ENCODE data around the gene DOCK2.

DNA sequence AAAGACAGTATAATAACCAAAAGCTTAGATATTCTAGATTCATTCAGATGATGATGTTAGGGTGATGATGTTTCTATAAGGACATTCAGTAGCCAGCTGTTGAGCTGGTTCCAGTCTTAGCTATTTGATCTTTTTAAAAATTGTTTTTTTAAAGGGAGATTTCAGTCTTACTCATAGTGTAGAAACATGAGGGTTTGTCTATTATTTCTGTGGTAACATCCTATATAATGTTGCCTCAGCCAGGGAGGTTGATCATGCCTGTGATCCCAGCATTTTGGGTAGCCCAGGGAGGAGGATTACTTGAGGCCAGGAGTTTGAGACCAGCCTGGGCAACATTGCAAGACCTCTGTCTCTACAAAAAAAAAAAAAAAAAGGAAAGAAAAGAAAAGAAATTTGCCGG is 167.8 kb downstream of the DOCK2 start:
- TF ChIP-seq, protein P1, sequence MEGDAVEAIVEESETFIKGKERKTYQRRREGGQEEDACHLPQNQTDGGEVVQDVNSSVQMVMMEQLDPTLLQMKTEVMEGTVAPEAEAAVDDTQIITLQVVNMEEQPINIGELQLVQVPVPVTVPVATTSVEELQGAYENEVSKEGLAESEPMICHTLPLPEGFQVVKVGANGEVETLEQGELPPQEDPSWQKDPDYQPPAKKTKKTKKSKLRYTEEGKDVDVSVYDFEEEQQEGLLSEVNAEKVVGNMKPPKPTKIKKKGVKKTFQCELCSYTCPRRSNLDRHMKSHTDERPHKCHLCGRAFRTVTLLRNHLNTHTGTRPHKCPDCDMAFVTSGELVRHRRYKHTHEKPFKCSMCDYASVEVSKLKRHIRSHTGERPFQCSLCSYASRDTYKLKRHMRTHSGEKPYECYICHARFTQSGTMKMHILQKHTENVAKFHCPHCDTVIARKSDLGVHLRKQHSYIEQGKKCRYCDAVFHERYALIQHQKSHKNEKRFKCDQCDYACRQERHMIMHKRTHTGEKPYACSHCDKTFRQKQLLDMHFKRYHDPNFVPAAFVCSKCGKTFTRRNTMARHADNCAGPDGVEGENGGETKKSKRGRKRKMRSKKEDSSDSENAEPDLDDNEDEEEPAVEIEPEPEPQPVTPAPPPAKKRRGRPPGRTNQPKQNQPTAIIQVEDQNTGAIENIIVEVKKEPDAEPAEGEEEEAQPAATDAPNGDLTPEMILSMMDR (conservative IDR thresholded peaks at IDR 0.05; ENCODE audit: low read depth, low read length) = no peak
- TF ChIP-seq EZH2 (IDR thresholded peaks at IDR 0.05; ENCODE audit: borderline replicate concordance, low read depth, low read length, poor library complexity, severe bottlenecking) = no peak

All from A673 (cell line).